Measurements from ENCODE around the gene GSTP1. TPM values are rescaled to one million over a fixed set of nuclear protein-coding genes. Genes with fewer than 3 reads are reported as not detected.
A peak's percentile ranks its signal among the peaks of the same experiment; 100 is the strongest.

GSTP1 gene
- total and polyA plus RNA-seq, 2 donors from 2014 or later = 800 to 1,687 TPM

- Histone ChIP-seq H3K27ac (ENCODE audit: low read depth in 2 of 2, low read length in 2 of 2) (peak within 1 kb of the TSS; percentile 81 to 89), H3K4me1 (ENCODE audit: control insufficient read depth in 2 of 3, insufficient read depth in 2 of 3, low read depth in 1 of 3, low read length in 3 of 3) (peaks cover 0 to 11% (median 0%) of the 10 kb centered on the region in 3 donors), H3K9me3 (ENCODE audit: control insufficient read depth in 2 of 3, insufficient read depth in 1 of 3, low read length in 3 of 3) (no peaks in the 10 kb centered on the region), H3K27me3 (ENCODE audit: control insufficient read depth, insufficient read depth, low read length) (no peaks in the 10 kb centered on the region), H3K36me3 (ENCODE audit: control insufficient read depth in 2 of 3, insufficient read depth in 3 of 3, low read length in 3 of 3) (peaks cover 0 to 18% (median 16%) of the 10 kb centered on the region in 3 donors), H3K9ac (ENCODE audit: low read length in 3 of 3) (peak within 1 kb of the TSS; percentile 71 to 96 (median 90)), H3K4me3 (ENCODE audit: low read length in 3 of 3) (peak within 1 kb of the TSS; percentile 82 to 95 (median 87))
- peak; percentile 97 to 99 (median 98) for DNase-seq
- intact Hi-C loops (cut with DNase I) = no loop called here
- no peak for FAIRE-seq
- peak; percentile 79 for TF ChIP-seq CTCF (IDR thresholded peaks at IDR 0.05; ENCODE audit: borderline replicate concordance, extremely low read depth, insufficient read depth)
Observed at GRCh38 chr11:67606492-67607295, 23.1 kb downstream of the GSTP1 start, which contains the start of gene NDUFV1. TSS of gene NDUFV1 (plus strand) at chr11:67606936. CDS start at chr11:67607005, 69 bp downstream.

GRCh38 chr11:67607507-67607906 lies 23.9 kb downstream of the GSTP1 start:
- intact Hi-C loops (cut with DNase I) = no loop called here
- H3K36me3 ChIP-seq (ENCODE audit: control insufficient read depth in 2 of 3, insufficient read depth in 3 of 3, low read length in 3 of 3) = peaks cover 0 to 18% (median 16%) of the 10 kb centered on the region in 3 donors
- no peak for FAIRE-seq
- no peak for TF ChIP-seq CTCF (IDR thresholded peaks at IDR 0.05; ENCODE audit: borderline replicate concordance, extremely low read depth, insufficient read depth)
- no peak for DNase-seq
- H3K9ac ChIP-seq (ENCODE audit: low read length in 3 of 3) = peak overlapping the region; percentile 71 to 96 (median 90)
- H3K27me3 ChIP-seq (ENCODE audit: control insufficient read depth, insufficient read depth, low read length) = no peaks in the 10 kb centered on the region
- no peaks in the 10 kb centered on the region for H3K9me3 ChIP-seq (ENCODE audit: control insufficient read depth in 2 of 3, insufficient read depth in 1 of 3, low read length in 3 of 3)
- H3K27ac ChIP-seq (ENCODE audit: low read depth in 2 of 2, low read length in 2 of 2) = peak overlapping the region in 1 of 2 donors; percentile 89
- peaks cover 0 to 11% (median 0%) of the 10 kb centered on the region in 3 donors for H3K4me1 ChIP-seq (ENCODE audit: control insufficient read depth in 2 of 3, insufficient read depth in 2 of 3, low read depth in 1 of 3, low read length in 3 of 3)
- peak overlapping the region; percentile 73 to 95 (median 82) for H3K4me3 ChIP-seq (ENCODE audit: low read length in 3 of 3)

GRCh38 chr11:67608486-67608885 lies 24.9 kb downstream of the GSTP1 start:
- intact Hi-C loops (cut with DNase I) = no loop called here
- Histone ChIP-seq H3K9me3 (ENCODE audit: control insufficient read depth in 2 of 3, insufficient read depth in 1 of 3, low read length in 3 of 3) (no peaks in the 10 kb centered on the region), H3K9ac (ENCODE audit: low read length in 3 of 3) (no peak overlapping the region), H3K4me1 (ENCODE audit: control insufficient read depth in 2 of 3, insufficient read depth in 2 of 3, low read depth in 1 of 3, low read length in 3 of 3) (peaks cover 0 to 12% (median 0%) of the 10 kb centered on the region in 3 donors), H3K27ac (ENCODE audit: low read depth in 2 of 2, low read length in 2 of 2) (no peak overlapping the region), H3K27me3 (ENCODE audit: control insufficient read depth, insufficient read depth, low read length) (no peaks in the 10 kb centered on the region), H3K4me3 (ENCODE audit: low read length in 3 of 3) (no peak overlapping the region), H3K36me3 (ENCODE audit: control insufficient read depth in 2 of 3, insufficient read depth in 3 of 3, low read length in 3 of 3) (peaks cover 0 to 18% (median 16%) of the 10 kb centered on the region in 3 donors)
- FAIRE-seq = no peak
- no peak for TF ChIP-seq CTCF (IDR thresholded peaks at IDR 0.05; ENCODE audit: borderline replicate concordance, extremely low read depth, insufficient read depth)
- no peak for DNase-seq
